HEK293T (cell line): ENCODE data around the gene STRN3.

Experiments
- CTCF ChIA-PET: fragments of 350-600 bp; formaldehyde crosslinking; extraction: SDS; loops from one replicate; lab custom pipeline; 2021; ENCODE audit warnings: antibody characterized with exemption, inconsistent platforms; lab: Yijun Ruan, JAX
- POLR2A ChIA-PET: fragments of 350-600 bp; formaldehyde crosslinking; extraction: SDS; loops from one replicate; lab custom pipeline; 2020; ENCODE audit warnings: antibody characterized with exemption, inconsistent platforms; lab: Yijun Ruan, JAX
- DNase-seq: peaks from one replicate; pipeline ENCODE4 v3.0.0; 2012; ENCODE audit warnings: mixed read lengths; ENCODE audit errors: extremely low spot score
- ARNT ChIP-seq: fragments of 450-650 bp; IDR thresholded peaks from 2 replicates; pipeline ENCODE4 v1.6.1; 2017; ENCODE audit warnings: mild to moderate bottlenecking
- BHLHE40 ChIP-seq: fragments of 450-650 bp; IDR thresholded peaks from 2 replicates; pipeline ENCODE4 v1.6.1; 2016; ENCODE audit warnings: mild to moderate bottlenecking, moderate library complexity, borderline replicate concordance
- CTBP1 ChIP-seq: fragments of 450-650 bp; IDR thresholded peaks from 2 replicates; pipeline ENCODE4 v1.6.1; 2016; ENCODE audit warnings: borderline replicate concordance
- ELF4 ChIP-seq: fragments of 450-650 bp; IDR thresholded peaks from 2 replicates; pipeline ENCODE4 v1.6.1; 2017; ENCODE audit warnings: antibody characterized with exemption
- FOXA1 ChIP-seq: fragments of 450-650 bp; IDR thresholded peaks from 2 replicates; pipeline ENCODE4 v1.6.1; 2016; ENCODE audit warnings: mild to moderate bottlenecking
- FOXK2 ChIP-seq: fragments of 450-650 bp; IDR thresholded peaks from 2 replicates; pipeline ENCODE4 v1.6.1; 2016; ENCODE audit warnings: mild to moderate bottlenecking
- FOXM1 ChIP-seq: fragments of 450-650 bp; IDR thresholded peaks from 2 replicates; pipeline ENCODE4 v1.6.1; 2017; ENCODE audit warnings: mild to moderate bottlenecking, borderline replicate concordance
- HDGF ChIP-seq: fragments of 450-650 bp; IDR thresholded peaks from 2 replicates; pipeline ENCODE4 v1.6.1; 2017; ENCODE audit warnings: antibody characterized with exemption, borderline replicate concordance
- L3MBTL2 ChIP-seq: fragments of 450-650 bp; conservative IDR thresholded peaks from 2 replicates; pipeline ENCODE4 v1.6.1; 2016; ENCODE audit warnings: mild to moderate bottlenecking
- LEF1 ChIP-seq: fragments of 450-650 bp; IDR thresholded peaks from 2 replicates; pipeline ENCODE4 v1.6.1; 2017; ENCODE audit warnings: mild to moderate bottlenecking, borderline replicate concordance
- NFRKB ChIP-seq: fragments of 450-650 bp; IDR thresholded peaks from 2 replicates; pipeline ENCODE4 v1.6.1; 2016; ENCODE audit warnings: mild to moderate bottlenecking, moderate library complexity
- SP1 ChIP-seq: fragments of 450-650 bp; IDR thresholded peaks from 2 replicates; pipeline ENCODE4 v1.6.1; 2017
- SUZ12 ChIP-seq: fragments of 450-650 bp; IDR thresholded peaks from 2 replicates; pipeline ENCODE4 v1.6.1; 2016; ENCODE audit warnings: mild to moderate bottlenecking
- TARDBP ChIP-seq: fragments of 450-650 bp; IDR thresholded peaks from 2 replicates; pipeline ENCODE4 v1.6.1; 2016
- ZNF384 ChIP-seq: fragments of 450-650 bp; IDR thresholded peaks from 2 replicates; pipeline ENCODE4 v1.6.1; 2016
- TF ChIP-seq, protein P1 (sequence below): fragments of 450-650 bp; IDR thresholded peaks from 2 replicates; pipeline ENCODE4 v1.6.1; 2016

Gene STRN3

DNA sequence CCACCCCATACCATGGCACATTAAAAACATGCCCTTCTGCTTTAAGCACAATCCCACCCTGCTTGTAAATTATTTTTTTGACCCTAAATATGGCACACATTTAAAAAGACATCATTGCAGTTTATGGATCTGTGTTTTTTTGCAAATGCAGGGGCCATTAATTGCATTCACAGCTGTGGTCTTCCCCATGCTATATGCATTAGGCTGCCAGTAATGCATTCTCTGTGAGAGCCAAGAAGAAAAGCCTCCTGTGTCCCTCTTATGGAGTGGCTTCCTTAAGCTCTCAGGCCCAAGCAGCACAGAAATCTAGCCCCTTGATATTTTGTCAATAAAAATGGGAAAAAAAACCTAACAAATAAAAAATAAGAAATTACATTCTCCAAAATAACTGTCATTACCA, 172.2 kb downstream of the STRN3 start:
- POLR2A ChIA-PET, result no interaction called here
- TF ChIP-seq FOXA1 (no peak), ZNF384 (no peak), HDGF (no peak), FOXK2 (no peak), SP1 (no peak), BHLHE40 (no peak), L3MBTL2 (no peak), NFRKB (no peak), CTBP1 (no peak), TARDBP (no peak), ELF4 (no peak), FOXM1 (no peak), SUZ12 (no peak), LEF1 (no peak), ARNT (no peak)
- TF ChIP-seq, protein P1, sequence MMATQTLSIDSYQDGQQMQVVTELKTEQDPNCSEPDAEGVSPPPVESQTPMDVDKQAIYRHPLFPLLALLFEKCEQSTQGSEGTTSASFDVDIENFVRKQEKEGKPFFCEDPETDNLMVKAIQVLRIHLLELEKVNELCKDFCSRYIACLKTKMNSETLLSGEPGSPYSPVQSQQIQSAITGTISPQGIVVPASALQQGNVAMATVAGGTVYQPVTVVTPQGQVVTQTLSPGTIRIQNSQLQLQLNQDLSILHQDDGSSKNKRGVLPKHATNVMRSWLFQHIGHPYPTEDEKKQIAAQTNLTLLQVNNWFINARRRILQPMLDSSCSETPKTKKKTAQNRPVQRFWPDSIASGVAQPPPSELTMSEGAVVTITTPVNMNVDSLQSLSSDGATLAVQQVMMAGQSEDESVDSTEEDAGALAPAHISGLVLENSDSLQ, result no peak
- no peak for DNase-seq
- CTCF ChIA-PET, result no interaction called here

DNA sequence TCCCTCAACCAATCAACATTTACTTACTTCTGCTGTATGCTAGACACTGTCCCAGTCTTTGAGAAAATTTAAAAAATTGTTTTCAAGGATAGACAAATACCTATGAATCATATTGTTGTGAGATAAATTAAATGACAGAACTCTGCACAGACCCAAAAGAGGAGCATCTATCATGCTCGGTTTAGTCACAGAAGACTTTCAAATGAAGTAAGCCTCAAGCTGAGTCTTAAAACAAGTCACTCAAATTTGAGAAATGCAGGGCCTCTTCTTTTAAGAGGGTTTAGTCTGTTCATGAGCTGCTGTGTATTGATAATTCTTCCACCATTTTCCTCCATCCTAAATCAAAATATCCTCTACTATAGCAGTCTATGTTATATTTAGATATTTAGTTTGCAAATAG, 176.2 kb downstream of the STRN3 start:
- CTCF ChIA-PET, result no interaction called here
- no peak for DNase-seq
- POLR2A ChIA-PET, result interaction anchor here (0.7 kb wide), 1 partner anchor 24 kb away, joined by 3 read pairs; no protein-coding TSS in a partner anchor
- TF ChIP-seq FOXM1, result no peak
- TF ChIP-seq L3MBTL2, result no peak
- TF ChIP-seq ARNT, result no peak
- no peak for TF ChIP-seq LEF1
- no peak for TF ChIP-seq HDGF
- TF ChIP-seq SP1, result no peak
- TF ChIP-seq FOXK2, result no peak
- no peak for TF ChIP-seq TARDBP
- TF ChIP-seq SUZ12, result no peak
- TF ChIP-seq ELF4, result no peak
- no peak for TF ChIP-seq BHLHE40
- no peak for TF ChIP-seq FOXA1
- no peak for TF ChIP-seq NFRKB
- no peak for TF ChIP-seq ZNF384
- TF ChIP-seq CTBP1, result no peak
- TF ChIP-seq, protein P1, result no peak

DNA sequence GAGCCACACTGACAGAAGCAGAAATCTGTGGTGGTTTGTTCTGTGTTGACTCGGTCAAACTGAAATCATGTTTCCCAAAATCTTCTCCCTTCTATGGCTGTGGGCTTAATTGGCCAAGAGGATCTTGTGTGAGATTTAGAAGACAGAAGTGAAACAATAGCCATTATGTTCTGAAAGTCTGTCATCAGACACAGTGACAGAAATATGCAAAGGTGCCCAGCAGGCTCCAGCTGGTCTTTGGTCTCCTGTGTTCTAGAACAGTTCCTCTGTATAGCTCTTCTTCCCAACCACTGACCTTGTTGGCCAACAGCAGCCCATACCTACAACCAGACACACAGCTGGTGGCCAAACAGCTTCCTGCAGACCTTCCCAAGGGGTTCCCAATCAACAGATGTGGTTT, 176.8 kb downstream of the STRN3 start:
- no peak for DNase-seq
- no peak for TF ChIP-seq SUZ12
- no peak for TF ChIP-seq ARNT
- TF ChIP-seq, protein P1, result no peak
- no peak for TF ChIP-seq TARDBP
- no peak for TF ChIP-seq FOXK2
- TF ChIP-seq ELF4, result no peak
- no peak for TF ChIP-seq LEF1
- TF ChIP-seq FOXM1, result no peak
- no peak for TF ChIP-seq CTBP1
- TF ChIP-seq SP1, result no peak
- TF ChIP-seq FOXA1, result no peak
- TF ChIP-seq ZNF384, result no peak
- TF ChIP-seq HDGF, result no peak
- no peak for TF ChIP-seq L3MBTL2
- ChIA-PET CTCF (no interaction called here), POLR2A (no interaction called here)

DNA sequence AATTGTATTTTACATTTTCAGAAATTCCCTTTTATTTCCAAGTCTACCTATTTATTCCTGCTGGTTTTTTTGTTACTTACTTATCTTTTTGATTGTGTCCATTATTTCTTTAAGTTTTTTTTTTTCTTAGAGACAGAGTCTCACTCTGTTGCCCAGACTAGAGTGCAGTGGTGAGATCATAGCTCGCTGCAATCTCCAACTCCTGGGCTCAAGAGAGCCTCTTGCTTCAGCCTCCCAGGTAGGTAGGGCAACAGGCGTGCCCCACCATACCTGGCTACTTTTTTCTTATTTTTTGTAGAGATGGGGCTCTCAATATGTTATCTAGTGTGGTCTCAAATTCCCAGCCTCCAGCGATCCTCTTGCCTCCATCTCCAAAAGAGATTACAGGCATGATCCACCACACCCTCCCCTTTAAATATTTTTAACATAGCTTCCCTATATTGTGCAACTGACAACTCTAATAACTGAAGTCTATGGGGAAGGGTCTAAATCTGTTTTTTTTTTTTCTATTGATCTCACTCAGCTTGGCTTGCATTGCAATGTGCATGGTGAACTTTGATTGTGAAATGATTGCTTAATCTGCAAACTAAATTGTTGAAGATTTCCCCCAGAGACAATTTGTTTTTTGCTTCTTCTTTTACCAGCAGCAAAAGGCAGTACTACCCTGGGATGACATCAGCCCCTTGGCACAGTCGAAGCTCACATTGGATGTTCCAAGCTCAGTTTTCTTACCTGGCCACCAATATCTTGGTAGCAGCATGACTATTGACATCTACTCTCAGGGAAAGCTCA, 177.5 kb downstream of the STRN3 start:
- CTCF ChIA-PET, result no interaction called here

More for the DNA sequence above, 177.5 kb downstream of the STRN3 start:
- TF ChIP-seq BHLHE40, result no peak
- TF ChIP-seq FOXK2, result no peak
- TF ChIP-seq CTBP1, result no peak
- TF ChIP-seq L3MBTL2, result no peak
- TF ChIP-seq NFRKB, result no peak
- TF ChIP-seq SP1, result no peak
- DNase-seq, result no peak
- POLR2A ChIA-PET, result no interaction called here
